NCI-H226 (cell line): ENCODE measurements around the gene OXLD1.
"Not testable (repeated sequence)": the region's sequence is repeated elsewhere in the genome, so short reads cannot be mapped to it uniquely, and the experiment has no call there.

Source experiments
- DNase-seq: peaks from one replicate; pipeline ENCODE4 v3.0.0-alpha.2; 2015

Gene OXLD1

DNA sequence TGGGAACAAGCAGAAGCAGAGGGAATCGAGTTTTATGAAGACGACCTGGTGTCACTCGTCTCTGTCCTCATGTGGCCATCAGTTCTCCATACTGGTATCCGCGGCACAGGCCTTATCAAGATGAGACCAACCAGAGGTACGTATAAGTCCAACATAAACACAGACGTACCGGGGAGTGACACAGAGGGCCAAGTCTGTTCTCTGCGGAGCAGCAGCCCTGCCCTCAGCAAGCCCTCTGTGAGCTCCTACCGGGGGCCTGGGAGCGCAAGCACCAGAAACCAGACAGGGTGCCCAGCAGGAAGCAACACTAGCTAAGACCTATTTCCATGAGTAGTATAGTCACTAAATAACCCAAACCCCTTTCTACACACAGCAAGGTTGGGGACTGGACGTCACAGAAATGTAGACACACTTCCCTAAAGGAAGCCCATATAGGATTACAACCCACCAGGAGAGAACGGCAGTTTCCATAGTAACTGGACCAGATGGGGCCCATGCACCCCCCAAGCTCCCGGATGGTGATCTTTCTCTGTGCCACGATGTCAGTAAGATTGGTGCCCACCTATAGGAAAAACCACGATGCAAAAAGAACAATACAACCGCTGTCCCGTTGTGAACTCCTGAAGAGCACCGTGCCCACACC lies 16.3 kb upstream of the OXLD1 start:
- no peak for DNase-seq

DNA sequence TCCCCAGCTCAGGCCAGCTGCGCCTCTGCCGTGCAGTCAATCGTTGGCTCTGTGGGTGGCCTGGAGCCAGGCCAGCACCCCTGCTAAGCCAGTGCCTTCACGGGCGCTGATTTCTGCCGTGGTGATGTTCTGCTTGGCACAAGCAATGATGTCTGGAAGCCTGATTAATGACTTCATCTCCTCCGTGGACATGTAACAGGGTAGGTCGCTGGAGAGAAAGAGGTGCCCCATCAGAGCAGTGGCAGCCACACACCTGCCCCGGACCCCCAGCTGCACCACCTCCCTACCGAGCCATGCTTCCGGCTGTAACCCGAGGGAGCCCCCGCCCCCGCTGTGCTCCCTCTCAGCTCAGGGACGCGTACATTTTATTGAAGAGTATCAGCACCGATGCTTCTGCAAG lies 15.3 kb upstream of the OXLD1 start:
- DNase-seq, result no peak

DNA sequence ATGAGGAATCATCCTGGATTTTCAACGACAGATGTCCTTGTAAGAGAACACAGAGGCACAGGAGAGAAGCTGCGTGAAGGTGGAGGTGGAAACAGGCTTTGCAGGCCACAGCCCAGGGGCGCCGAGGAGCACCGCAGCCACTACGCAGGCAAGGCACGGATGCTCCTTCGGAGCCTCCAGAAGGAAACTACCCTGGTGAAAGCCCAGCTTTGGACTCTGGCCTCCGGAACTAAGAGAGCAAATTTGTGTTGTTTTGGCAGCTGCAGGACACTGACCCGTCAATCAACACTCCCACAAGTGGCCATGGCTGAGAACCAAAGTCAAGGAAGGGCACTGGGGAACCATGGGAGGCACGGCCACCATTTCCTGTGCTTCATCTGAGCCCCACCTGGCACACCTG lies 13.7 kb upstream of the OXLD1 start:
- no peak for DNase-seq

DNA sequence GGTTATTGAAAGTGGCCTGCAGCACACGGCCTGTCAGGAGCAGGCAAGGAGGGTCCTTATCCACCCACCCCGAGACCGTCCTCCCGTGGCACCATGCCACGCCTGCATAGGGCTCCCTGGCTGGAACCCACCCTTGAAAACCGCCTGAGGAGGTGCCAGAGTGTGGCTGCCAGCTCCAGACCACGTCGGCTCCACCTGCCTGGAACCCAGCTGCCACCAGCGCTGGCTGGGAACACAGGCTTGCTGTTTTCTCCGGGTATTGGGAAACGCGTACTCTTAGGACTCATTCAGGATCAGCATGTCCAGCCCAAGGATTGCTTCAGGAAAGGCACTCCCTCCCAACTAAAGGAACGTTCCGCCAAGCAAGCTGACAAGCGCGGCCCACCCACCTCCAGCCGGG lies 10.5 kb upstream of the OXLD1 start:
- no peak for DNase-seq

DNA sequence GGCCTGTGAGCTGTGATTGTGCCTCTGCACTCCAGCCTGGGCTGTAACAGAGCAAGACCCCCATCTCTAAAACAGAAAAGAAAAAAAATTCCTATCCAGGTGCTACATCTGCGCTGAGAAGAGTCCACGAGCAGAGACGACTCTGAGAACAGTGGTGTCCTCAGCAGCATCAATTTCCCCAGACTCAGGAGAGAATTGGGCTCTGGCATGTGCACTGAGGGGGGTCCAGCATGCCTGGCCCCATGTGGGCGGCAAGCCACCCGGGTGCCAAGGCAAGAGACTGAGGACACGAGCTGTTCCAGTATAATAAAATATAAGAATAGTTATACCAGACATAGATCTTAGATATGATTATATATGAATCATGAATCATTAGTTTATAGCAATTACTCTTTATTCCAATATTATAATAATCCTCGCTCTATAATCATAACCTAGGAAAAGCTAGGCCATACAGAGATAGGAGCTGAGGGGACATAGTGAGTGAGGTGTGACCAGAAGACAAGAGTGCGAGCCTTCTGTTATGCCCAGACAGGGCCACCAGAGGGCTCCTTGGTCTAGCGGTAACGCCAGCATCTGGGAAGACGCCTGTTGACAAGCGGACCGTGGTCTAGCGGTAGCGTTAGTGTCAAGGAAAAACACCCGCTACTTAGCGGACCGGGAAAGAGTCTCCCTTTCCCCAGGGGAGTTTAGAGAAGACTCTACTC lies 9.3 kb upstream of the OXLD1 start:
- DNase-seq, result not testable (repeated sequence)

DNA sequence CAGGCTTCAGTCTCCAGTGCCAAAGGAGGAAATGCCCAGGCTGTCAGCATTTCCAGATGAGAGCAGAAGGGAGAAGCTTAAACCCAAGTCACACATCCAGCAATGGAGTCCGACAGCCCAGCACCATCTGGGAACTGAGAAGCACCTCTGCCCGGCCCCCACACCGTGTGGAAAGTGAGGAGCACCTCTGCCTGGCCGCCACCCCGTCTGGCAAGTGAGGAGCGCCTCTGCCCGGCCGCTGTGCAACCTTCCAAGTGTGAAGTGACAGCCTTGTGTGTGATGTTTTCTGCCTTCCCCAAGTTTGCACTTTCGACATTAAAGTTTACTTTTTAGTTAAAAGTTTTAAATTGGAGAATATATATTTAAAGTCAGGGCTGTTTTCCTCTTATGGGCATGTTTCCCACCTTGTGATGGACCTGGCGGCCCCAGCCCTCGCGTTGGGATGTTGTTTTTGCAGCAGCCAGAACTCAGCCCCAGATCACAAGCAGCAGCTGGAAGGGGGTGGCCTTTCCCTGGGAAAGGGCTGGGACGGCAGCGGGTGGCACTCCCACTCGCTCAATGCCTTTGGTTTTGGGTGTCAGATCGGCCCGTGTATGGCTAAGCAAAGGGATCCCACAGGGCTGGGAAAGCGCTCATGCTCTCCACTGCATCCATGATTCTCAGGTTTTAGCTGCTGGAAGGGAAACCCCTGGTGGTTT lies 7.3 kb upstream of the OXLD1 start:
- no peak for DNase-seq

DNA sequence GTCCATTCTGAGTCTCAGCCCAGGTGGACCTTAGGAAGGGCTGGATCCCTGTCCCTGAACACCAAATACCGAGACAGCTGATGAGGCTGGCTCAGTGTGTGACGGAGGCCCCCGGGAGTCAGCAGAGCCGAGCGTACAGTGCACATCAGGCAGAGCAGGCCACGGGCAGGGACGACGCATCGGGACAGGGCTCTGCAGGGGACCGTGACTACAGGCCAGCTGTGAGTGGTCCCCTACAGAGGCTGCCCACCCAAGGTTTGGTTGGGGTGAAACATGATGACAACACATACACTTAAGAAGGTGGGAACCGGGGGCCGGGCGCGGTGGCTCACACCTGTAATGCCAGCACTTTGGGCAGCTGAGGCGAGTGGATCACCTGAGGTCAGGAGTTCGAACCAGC lies 6.5 kb upstream of the OXLD1 start:
- no peak for DNase-seq

DNA sequence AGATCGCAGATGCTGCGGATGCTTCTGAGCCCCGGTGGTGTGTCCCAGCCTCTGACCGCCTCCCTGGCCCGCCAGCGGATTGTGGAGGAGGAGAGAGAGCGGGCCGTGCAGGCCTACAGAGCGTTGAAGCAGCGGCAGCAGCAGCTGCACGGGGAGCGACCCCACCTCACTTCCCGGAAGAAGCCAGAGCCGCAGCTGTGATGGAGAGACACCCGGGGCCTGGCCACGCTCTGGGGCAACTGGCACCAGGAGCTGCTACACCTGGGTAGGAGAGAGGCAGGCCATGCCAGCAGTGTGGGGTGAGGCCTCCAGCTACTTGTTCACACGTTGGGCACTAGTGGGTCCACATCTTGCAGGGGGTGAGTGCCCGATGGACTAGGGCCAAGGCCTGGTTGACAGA lies 6.1 kb upstream of the OXLD1 start:
- DNase-seq, result no peak

DNA sequence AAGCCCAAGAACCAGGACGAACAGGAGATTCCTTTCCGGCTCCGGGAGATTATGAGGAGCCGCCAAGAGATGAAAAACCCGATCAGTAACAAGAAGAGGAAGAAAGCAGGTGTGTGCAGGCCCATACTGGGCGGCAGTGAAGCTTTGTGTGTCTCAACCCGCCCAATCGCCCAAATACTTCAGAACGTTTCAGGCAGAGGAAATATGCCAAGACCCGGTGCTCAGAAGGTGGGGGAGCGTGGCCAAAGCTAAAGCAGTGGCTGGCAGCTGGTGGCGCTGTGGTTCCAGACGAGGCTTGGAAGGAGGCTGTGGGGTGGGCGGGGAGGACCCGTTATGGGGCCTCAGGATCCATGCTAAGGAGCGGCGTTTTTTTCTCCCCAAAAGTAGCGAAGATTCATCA lies 1.3 kb upstream of the OXLD1 start:
- DNase-seq, result no peak

DNA sequence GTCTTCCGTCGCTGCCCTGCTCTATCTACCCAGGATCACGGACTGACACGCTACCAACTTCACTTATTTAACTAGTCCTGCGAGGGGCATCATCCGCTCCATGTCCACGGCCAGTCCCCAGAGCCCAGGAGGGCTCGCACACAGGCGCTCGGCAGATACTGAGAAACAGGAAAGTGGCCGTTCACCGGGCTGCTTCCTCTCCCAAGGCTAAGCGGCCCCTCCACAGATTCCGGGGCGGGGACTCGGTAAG lies 388 bp downstream of the OXLD1 start:
- DNase-seq, result no peak

DNA sequence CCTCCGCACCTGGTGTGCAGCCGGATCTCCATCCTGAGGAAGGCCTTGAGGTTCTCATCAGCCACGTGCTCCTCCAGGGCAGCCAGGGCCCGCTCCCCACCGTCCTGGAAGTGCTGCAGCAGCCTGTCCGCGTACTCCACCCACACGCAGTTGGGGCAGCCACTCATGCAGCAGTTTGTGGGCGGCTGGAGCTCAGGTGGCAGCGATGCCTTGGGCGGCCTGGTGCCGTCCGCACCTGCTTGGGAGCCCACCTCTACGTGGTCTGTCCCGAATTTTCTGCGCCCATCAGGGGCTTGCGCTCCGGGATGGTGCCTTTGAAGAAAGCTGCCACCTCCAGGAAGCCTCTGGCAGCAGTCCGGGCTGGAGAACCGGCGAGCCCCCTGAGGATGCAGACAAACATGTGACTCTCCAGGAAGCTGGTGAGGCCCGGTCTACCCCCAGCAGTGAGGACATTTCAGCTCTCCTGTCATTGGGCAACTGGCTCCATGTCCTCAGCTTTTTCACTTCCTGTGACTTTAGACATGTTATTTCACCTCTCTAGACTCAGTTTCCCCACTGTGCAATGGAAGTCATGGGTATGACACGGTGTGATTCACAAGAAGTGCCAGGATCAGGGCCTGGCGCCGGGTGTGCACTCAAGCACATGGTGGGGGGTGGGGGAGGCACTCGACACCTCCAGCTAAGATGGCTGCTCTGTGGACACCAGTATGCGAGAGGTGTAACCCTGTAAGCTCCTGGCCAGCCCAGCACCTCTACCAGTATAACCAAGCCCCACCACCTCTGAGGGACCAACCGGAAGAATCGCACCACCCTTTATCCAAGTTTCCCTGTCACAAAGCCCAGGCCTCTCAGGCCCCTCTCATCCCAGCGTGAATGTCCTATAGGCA lies 957 bp downstream of the OXLD1 start:
- no peak for DNase-seq

DNA sequence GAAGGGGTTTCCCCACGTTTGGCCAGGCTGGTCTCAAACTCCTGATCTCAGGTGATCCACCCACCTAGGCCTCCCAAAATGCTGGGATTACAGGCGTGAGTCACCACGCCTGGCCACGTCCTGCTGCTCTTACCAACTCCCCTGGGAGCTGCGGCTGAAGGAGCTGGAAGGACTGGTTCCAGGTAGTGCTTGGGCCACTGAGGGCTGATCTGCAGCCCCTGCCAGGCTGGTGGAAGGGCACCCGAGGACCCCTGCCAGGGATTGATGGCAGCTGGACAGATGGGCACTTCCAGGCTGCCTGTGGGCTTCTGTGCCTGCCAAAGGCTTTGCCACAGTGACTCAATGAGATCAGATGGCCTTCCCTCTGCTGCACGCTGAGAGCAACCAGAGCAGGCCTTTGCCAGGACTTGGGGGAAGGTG lies 2.3 kb downstream of the OXLD1 start:
- DNase-seq, result no peak

DNA sequence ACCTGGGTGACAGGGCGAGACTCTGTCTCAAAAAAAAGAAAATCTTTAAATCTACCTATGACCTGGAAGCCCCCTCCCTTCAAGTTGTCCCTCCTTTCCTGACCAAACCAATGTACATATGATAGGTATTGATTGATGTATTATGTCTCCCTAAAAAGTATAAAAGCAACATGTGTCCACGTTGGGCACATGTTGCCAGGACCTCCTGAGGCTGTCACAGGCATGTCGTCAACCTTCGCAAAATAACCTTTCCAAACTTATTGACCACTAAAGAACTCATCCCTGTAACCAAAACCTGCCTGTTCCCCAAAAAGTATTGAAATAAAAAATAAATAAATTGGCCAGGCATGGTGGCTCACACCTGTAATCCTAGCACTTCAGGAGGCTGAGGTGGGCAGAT lies 4.4 kb downstream of the OXLD1 start:
- DNase-seq, result no peak

DNA sequence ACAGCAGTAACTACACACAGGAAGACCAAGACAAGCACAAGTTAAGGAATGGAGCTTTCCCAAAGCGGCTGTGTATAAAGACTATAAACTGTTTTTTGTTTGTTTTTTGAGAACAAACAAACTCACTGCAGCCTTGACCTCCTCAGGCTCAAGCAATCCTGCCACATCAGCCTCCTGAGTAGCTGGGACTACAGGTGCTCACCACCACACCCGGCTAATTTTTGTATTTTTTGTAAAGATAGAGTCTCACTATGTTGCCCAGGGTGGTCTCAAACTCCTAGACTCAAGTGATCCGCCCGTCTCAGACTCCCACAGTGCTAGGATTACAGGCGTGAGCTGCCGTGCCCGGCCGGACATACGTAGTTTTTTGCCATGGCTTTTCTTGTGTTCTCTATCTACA lies 6.0 kb downstream of the OXLD1 start:
- no peak for DNase-seq

DNA sequence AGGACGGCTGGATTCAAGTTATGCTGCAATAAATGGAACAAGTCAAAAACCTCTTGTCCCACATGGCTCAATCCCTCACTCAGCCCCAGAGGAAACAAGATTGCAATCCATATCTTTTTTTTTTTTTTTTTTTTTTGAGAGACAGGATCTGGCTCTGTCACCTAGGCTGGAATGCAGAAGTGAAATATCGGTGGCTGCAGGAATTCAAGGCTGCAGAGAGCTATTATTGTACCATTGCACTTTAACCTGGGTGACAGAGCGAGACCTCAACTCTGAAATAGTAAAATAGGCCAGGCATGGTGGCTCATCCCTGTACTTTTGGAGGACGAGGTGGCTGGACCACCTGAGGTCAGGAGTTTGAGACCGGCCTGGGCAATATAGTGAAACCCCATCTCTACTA lies 7.4 kb downstream of the OXLD1 start:
- DNase-seq, result no peak

DNA sequence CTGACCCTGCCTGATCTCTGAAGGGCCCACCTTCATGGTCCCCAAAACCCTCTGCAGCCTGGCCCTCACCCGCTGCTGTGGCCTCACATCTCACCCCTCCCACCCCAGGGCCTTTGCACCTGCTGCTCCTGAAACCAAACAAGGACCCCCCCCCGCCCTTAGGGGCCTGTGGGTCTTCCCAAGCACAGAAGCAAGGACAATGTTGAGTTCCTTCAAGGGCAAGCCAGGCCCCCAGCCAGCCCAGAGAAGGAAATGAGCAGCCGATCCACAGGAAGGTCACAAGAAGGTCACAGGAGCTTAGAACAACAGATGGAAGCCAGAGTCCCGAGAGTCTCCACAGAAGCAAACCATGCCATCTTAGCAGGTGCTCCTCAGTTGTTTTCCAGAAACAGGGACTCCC lies 9.6 kb downstream of the OXLD1 start:
- no peak for DNase-seq

DNA sequence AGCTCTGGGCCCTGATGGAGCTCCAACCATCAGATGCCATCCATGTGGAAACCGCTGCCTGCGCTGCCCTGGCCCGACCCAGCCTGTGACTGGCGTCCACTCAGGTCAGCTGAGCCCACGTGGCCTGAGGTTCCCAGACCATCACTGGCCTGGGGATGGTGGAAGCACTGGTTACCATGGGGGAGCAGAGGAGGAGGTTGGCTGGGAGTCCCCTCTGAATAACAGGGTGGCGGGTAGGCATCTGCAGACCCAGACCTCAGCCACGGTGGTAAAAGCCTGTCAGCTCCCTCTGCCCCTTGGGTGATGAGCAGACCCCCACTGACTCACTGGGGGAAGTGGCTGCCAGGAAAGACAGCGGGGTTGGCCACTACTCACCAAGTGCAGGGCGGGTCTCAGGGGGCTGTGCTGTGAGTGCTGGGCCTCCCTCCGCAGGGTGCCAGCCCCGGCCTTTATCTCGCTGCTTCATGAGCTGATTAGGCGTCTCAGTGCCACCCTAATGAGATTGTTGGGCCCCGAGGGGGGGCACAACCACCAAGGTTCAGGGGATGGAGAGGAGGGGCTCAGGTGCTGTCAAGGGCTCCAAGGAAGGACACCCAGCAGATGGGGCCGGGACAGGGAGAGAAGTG lies 10.2 kb downstream of the OXLD1 start, which contains the start of gene PDE6G:
PDE6G (minus strand) TSS at position 425 of the 626 bp plus-strand sequence. CDS start 3,237 bp downstream, outside the sequence.
- no peak for DNase-seq

DNA sequence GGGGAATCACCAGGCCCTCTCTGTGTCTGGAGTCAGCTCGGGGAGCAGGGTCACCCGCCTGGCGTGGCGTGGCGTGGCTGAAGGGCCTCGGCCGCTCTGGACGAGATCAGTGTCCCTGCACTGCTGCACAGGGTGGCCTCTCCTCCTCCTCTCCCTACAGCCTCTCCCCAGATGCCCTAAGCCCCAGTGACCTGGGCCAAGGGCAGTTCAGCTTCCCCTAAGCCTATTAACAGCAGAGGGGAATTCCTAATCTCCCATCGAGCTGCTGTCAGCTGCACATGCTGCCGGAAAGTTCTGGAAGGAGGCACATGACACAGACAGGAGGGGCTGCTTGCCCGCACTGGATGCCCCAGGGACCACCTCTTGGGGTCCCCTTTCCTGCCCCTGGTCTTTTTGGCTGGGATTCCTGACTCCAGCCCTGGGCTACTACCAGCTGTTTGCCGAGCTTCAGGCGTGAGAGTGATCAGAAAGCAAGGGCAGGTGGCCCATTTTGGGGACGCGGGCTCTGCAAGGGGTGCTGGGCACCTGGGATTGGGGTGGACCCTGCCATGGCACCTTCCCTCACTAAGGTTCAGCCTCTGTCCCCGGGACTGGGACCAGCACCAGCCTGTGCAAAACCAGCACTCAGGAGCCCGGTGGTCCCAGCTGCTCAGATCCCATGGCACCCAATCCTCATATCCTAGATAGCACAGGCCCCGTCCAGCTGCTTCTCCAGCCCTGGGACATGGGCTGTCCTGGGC lies 10.9 kb downstream of the OXLD1 start:
- DNase-seq, result no peak

DNA sequence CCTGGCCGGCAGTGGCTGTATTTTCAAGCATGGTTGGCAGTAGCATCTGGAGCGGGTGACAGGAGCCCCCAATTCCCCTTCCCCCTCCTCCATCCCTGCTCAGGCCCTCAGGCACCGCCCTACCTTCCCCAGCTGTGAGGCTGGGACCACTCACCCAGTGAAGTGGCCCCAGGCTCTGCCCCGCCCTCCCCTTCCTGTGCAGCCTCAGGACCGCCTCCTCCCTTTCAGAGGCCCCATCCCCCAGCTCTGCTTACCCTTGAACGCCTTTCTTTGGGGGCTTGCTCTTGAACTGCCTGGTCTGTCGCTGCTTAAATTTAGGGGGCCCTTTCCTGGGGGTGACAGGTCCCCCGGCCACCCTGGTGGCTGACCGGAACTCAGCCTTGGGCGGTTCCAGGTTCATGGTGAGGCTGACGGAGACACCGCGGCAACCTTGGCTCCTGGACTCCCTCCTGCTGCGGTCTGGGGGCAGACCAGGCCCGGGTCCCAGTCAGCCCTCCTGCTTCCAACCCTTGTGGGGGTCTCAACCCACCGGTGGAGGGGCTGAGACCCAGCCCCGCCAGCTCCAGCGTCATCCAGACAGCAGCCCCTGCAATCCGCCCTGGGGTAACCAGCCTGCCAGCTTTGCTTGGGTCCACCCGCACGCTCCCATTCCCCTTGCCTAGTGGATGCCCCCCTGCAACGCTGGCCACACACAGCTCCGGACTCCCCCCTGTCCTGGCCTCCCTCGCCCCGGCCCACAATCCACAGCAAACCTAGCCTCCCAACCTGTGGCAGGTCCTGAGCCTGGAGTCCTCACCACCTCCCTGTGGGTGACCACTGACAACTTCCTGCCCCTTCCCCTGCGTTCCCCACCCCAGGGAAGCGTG lies 13.3 kb downstream of the OXLD1 start:
- DNase-seq, result no peak

DNA sequence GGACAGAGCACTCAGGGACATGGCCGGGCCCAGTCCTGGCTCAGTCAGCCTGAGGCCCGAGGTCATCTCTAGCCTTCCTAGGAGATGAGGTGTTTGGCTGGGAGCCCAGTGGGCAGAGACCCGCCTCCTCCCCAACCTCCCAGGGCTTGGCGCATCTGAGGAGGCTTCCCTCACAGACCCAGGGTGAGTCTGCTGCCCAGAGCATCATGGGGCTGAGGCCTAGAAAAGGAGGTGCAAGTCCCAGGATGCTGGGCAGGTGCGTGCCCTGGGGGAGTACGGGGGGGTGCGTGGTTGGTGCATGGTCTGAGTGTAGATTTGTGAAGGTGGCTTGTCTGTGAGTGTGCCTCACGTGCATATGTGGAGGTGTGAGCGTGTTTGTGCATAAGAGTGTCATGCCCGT lies 14.7 kb downstream of the OXLD1 start:
- DNase-seq, result peak; percentile 92

DNA sequence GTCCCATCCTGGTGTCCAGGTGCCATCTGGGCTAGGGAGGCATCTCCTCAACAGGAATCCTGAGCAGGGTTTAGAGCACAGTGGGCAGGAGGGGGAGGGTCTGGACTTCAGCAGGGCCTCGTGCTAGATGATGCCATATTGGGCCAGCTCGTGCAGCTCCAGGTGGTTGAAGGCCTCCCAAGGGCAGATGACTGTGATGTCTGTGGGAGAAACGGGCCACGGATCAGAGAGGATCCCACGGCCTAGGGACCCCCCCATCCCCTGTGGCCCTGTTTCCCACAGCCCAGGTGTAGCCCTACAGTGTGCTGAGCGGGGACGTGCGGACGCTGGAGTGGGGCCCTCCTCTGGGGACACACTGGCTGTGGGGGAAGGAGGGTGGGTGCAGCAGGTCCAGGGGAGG lies 15.5 kb downstream of the OXLD1 start:
- DNase-seq, result no peak
